GM18520 (cell line): ENCODE data around the gene CACNA1B.
"Not testable (repeated sequence)": the region's sequence is repeated elsewhere in the genome, so short reads cannot be mapped to it uniquely, and the experiment has no call there.

Experiments
- ATAC-seq: cut with Tn5 transposase; IDR thresholded peaks from one replicate; pipeline ENCODE4 v1.9.1; 2021; ENCODE audit not compliant: unreplicated experiment

The CACNA1B gene

DNA sequence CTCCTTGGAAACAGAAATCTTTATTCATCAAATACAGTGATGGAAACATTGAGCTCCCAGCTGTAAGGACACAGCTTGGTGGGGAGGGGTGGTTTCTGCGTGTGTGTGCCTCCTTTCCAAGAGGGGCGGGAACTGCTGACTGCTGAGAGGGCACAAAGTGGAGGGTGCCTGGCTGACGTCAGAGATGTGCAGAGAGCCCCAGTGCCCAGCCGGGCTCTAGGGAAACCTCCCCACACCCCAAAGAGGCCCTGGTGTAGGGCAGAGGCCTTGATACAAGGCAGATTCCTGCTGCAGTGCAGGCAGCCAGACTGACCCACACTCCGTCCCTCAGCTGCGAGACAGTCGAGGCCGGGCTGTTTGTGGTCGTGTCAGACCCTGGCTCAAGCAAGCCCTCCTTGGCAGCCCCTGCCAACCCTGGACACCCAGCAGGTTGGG, 191.0 kb downstream of the CACNA1B start:
- ATAC-seq: no peak

DNA sequence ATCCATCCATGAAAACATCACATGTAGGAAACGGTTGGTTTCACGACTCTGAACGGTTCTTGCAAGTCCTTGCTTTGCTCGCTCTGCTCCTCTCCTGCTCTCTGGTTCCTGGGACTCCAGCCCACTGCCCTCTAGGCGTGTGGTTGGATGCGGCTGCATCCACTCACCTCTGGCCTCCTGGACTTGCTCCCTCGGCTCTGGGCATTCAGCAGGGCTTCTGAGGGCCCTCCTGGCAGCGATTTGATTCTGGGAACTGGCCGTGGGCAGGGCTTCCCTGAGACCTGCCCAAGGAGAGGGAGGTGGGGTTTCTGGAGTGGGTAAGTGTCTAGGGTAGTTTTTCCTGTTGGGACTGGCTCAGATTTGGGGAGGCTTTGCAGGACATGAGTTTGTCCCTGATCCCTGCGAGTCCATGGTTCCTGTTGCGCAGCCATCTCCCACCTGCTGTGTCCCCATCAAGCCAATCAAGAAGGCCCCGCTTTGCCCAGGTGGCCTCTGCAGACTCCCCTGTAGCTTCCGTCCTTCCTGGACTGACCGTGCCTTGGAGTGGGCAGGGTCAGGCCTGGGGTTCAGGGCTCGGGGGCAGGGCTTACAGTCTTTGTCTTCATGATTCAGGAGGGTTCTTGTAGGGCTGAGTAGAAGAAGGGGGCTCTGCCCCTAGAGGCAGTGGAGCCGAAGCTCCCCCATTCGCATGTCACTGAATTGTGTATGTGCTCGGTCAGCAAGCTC, 192.3 kb downstream of the CACNA1B start:
- no peak for ATAC-seq

DNA sequence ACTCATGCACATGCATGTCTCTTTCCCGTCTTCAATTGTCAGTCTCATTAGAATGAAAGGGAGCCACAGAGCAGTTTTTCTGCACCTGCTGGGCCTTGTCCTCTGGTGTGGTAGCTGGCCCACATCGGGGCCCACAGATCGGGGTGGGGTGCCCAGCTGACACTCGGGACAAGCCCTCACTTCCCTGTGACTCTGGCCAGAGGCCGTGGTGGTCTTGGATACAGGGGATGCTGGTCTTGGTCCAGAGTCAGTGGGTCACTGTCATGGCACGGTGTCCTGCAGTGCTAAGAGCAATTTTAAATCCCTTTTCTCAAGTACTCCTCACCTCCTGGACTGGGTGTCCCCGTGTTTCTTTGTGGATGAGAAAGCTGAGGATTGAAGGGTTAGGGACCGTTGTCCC, 193.2 kb downstream of the CACNA1B start:
- no peak for ATAC-seq

DNA sequence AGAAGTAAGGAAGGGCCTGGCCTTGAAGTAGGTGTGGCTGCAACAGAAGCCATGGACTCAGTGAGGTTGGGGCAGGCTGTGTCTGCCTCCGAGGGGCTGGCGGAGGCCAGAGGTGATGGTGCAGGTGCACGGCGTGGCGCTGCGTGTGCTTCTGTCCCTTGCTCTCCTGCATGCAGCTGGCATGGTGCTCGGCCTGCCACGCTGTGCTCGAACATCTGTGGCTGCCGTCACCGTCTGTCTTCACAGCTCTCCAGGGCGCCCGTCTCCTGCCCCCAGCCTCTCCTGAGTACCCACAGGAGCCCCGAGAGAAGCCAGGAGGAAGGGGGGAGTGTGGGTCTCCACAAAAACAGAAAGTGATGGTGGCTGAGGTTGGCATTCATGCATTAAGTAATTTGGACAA, 193.7 kb downstream of the CACNA1B start:
- ATAC-seq: no peak

DNA sequence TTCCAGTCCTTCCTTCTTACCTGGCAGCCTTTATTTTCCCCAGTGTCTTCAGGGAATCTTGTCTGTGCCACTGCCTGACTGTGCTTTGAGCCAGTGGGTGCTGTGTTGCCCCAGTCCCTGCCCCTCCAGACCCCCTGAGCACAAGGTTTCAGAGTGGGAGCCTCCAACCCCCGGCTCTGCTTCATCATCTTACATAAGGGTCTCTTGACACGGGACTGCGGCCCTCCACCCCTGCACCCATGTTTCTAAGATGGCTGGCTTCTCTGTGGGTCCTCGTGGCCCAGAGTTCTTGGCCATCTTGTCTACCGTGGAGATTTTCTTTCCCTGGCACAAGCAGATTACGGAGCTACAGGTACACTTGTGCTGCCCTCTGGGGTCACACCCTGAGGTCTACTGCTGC, 194.1 kb downstream of the CACNA1B start:
- ATAC-seq: no peak

DNA sequence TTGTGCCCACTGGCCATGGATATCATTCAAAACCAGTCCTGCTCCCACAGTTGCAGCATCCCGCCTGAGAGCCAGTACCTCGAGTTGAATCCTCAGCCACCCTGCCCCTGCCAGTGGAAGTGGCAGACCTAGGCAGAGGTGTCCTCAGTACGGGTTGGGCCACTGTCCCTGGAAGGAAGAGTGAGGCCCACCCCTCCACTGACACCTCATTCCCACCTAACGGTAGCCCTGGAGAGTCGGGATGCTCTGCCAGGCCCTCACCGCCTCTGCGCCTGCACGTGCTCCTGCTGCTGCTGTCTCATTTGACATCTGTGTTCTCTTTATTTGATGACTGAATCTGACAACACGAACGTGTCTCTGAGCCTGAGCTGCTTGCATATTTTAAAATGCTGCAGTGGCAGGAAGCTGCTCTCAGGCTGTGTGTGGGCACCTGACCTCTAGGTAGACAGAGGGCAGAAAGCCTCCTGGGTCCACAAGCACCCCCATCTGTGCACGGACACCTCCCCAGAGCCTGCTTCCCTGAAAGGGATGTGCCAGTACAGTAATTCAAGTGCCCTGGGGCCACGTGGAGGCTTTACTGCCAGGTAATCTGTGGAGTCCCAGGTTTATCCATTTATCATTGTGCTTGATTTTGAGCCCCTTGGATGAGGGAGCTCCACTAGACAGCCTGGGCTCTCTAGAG, 194.7 kb downstream of the CACNA1B start:
- ATAC-seq: no peak

DNA sequence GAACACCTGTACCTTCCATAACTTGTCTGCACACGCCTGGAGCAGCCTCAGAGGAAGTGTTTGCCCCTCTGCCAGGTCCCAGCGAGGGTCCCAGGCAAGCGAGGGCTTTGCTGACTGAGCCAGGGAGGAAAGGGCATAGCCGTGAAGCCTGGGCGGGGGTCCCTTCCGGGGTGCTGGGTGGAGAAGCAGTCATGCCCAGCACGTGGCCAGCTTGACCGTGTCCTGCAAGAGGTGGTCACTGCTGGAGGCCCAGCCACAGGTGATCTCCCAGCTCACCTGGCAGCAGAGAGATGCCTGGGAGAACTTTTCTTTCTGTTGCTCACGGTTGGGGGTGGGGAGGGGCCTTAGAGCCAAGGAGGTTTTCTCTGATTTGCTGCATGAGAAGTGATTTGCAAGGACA, 195.3 kb downstream of the CACNA1B start:
- no peak for ATAC-seq

DNA sequence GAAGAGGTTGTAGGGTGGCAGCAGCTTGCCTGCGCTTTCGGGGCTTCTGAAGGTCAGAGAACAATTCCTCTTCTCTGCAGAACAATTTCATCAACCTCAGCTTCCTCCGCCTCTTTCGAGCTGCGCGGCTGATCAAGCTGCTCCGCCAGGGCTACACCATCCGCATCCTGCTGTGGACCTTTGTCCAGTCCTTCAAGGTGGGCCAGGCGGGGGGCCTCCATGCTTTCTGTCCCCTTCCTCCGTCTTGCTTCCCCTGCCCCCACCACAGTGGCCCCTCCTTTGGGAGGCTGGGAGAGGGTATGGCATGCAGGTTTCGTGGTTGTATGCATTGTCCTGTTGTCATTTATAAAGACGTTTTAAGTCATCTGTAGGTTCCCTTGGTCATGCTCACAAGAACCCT, 195.8 kb downstream of the CACNA1B start:
- ATAC-seq: no peak

DNA sequence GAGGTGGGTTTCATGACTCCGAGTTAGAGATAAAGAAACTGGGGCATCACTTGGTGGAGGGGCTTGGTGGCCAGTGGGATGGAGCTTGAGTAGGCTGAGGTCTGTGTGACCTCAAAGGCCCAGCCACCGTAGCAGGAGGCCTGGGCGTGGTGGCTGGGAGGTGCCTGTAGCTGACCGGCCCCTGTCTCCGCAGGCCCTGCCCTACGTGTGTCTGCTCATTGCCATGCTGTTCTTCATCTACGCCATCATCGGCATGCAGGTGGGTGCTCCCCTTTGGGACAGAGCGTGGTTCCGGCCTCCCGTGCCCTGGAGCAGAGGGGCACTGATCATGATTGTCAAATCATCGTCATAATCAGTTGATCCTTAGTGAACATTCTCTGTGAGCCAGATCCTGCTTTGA, 196.2 kb downstream of the CACNA1B start:
- ATAC-seq: no peak

DNA sequence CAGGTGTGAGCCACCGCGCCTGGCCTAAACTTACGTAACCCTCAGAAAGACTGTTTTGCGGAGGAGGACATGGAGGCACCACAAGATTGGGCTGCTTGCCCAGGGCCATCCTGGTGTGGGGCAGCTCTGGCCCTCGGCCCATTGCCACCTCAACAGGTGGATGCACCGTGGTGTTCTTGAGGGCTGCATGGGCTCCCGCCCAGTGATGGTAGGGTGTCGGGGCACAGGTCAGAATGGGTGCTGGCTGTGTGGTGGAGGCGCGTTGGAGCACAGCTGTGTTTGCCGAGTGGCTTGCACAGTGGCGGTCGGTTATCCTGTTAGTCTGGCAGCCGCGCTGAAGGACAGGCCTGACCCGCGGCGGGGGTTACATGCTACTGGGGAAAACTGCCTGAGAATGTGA, 196.9 kb downstream of the CACNA1B start:
- ATAC-seq: no peak

DNA sequence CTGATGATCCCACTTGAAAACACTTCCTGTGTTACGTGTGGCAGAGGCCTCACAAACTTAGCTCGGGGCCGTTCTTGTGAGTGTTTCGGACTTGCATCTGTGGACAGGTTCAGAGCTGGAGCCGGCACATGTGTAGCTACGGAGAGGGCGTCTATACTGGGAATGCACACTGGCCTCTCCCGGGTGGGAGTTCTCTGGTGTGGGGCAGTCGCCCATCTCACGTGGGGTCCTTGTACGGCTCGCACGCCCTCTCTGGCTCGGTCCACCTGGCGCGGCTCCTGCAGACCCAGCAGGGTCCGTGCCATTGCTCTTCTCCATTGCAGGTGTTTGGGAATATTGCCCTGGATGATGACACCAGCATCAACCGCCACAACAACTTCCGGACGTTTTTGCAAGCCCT, 197.9 kb downstream of the CACNA1B start:
- ATAC-seq: no peak

DNA sequence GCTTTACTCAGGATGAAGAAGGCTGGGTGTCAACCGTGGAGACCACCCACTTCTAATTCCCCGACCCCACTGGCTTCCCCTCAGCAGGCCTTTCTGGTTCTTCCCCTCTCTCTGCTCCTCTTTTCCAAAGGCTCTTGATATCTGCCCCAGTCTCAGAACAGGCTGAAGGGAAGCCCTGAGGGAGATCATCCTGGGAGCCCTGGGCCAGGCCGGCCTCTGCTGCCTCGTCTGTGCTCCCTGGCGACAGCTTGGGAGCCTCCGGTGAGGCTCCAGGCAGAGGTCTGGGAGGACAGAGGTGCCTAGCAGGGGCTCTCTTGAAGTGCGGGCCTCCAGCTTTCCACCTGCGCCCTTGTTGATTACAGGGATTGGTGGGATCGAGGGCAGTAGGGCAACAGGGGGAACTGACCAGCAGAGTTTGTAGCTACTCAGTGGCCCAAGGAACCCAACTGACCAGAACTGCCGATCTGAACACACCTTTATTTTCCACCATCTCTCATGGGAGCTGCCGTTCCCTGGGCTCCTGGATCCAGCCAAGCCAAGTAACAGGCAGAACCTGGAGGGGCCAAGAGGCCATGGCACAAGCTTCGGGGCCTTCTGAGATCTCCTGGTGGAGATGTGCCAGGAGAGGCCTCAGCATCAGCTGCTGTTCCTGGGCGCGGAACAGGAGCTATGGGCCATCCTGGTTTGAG, 198.5 kb downstream of the CACNA1B start:
- no peak for ATAC-seq

DNA sequence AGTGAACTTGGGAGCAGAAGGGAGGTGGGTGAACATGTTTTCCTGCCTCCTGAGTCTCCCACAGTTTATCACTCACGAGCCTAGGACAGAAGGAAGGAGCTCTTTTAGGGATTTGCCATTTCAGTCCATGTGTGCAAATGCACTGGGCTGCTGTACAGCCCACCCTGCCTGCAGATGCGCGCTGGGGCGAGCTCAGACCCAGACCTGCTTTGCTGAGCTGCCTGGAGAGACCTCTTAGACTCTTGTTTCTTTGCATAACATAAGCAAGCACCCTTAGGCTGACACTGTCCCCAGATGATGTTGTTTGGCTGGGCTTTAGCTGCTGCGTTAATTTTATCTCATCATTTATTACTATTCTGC, 199.0 kb downstream of the CACNA1B start:
- ATAC-seq: no peak

DNA sequence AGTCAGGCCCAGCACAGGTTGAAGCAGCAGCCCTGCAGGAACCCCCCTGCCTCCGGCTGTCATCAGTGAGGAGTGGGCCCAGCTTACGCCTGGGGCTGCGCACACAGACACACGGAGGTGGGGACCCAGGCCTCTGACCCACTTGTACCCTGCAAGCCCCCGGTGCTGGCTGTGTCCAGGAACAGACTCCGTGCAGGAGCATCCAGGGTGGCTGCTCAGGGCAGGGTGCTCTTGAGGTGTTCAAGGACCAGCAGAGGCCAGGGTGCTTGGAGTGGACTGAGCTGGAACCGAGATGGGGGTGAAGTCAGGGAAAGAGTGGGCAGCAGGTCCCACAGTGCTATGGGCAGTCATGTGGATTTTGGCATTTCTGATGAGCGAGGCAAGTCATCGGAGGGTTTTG, 199.5 kb downstream of the CACNA1B start:
- no peak for ATAC-seq

DNA sequence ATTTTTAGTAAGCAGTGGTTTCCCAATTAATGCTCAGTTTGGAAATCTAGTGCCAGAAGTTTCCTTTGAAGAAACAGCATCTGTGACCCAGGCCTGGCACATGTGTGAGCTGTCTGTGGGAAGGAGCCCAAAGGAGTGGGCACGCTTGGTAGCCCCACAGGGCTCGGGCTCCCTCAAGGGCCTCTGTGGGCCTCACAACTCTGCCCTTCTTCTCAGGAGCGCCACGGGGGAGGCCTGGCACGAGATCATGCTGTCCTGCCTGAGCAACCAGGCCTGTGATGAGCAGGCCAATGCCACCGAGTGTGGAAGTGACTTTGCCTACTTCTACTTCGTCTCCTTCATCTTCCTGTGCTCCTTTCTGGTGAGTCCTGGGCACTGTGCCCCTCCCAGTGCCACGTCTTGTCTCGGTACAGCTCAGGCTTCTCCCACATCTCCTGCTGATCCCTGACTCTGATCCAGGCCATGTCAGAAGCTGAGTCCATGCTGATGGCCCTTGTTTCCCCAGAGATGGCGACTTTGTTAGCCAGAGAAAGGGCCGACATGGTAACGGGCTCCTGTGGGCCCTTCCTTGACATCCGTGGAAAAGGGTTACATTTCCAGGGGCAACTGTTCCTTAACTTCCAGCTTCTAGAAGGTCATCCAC, 200.4 kb downstream of the CACNA1B start:
- no peak for ATAC-seq

DNA sequence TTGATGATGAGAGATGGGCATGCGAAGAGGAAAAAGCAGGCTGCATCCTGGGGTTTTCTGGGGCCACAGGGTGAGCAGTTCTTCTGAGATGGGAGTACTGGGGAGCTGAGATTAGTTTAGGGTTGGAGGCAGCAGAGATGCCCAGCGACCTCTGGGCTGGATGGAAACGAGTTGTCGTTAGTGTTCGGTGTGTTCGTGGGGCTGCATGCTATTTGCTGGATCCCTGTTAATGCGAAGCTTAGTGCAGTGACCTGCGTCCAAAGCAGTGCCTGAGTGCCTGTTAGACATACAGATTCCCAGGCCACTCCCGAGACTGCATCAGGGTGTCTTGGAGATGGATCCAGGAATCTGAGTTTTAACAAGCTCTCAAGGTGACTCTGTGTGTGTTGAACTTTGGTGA, 201.3 kb downstream of the CACNA1B start:
- ATAC-seq: no peak

DNA sequence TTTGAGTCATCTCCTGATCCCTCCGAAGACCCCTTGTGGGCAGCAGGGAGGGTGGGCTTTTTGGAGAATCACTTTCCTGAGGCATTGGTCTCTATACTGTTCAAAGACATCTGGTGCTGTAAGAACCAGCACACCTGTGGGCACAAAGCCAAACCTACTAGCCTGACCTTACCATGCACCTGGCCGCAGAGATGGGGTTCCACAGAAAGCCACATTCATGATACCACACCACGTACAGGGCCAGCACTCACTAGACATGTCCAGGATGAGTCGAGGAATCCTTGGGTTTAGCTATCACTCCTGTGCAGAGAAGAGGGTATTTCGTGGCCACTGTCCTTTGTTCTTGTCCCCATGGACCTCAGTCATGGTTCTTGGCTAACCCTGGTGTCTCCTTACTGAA, 203.4 kb downstream of the CACNA1B start:
- ATAC-seq: no peak

DNA sequence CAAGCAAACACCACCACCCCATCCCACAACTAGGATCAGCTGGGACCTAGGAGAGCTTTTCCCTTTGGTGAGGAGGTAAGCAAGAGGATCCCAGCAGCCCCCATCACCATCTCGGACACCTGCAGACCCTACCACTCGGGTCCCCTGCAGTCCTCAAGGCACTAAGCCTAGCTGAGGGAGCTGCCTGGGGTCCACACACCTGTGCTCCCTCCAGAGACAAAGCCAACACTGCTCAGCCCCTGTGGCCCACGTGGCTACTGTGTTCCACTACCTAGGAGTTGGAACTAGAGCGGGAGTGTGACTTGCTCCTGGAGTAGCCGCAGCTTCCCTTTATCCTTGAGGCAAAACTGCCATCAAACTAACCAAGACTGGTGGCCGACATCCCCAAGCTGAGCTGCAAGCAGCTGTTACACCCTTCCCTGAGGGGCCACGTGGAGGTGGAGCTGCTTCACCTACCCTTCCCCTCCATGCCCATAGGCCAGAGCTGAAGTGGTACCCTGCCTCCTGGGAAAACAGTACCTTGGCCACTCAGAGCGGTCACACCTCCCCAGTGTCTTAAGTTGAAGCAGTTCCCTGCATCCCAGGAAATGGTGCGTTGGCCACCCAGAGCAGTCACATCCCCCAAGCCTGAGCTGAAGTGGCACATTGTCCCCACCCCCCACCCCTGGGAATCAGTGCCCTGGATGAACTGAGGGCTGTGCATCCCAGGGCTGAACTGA, 205.5 kb downstream of the CACNA1B start:
- no peak for ATAC-seq

DNA sequence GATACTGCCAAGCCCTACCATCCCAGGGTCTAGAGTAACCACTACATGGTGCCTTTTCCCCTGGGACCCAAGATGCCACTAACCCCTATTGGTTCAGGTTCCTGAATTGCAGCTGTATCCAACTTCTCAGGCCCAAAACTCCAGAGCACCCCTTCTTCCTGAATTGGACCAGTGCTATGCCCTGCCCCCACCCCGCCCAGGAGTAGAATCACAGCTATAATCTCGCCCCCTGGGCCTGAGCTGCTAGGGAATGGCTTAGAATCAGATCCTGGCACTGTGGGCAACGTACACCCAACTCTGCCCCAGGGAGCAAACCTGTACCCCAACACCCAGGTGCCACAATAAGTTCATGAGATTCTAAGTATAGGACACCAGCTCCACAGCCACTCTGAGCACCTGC, 206.3 kb downstream of the CACNA1B start:
- ATAC-seq: no peak

DNA sequence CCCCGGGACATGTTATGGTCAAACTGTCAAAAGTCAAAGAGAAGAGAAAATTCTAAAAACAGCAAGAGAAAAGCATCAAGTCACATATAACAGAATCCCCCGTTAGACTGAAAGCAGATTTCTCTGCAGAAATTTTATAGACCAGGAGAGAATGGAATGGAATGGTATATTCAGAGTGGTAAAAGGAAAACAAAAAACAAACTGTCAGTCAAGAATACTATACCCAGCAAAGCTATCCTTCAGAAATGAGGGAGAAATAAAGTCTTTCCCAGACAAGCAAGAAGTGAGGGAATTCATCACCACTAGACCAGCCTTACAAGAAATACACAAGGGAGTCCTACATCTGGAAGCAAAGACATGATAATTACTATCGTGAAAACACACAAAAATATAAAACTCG, 208.0 kb downstream of the CACNA1B start:
- ATAC-seq: no peak

DNA sequence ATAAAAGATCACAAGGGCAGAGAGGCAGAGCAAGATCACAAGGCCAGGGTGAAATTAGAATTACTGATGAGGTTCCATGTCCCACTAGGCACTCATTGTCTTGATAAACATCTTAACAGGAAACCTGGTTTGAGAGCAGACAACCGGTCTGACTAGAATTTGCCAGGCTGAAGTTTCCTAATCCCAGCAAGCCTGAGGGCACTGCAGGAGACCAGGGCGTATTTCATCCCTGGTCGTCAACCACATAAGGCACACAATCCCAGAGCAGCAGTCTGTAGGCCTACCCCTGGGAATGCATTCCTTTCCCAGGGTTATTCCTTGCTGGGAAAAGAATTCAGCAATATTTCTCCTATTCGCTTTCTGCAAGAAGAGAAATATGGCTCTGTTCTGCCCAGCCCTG, 214.5 kb downstream of the CACNA1B start:
- ATAC-seq: not testable (repeated sequence)
